GM12864 (cell line): ENCODE data around the gene TMEM134.

ENCODE experiments used
- DNase-seq: peaks from one replicate; pipeline ENCODE4 v3.0.0-alpha.2; 2011; ENCODE audit warnings: low read depth
- H3K4me3 ChIP-seq: 2 replicates; pipeline ENCODE4 v1.5.1; 2011; ENCODE audit warnings: mild to moderate bottlenecking, low read depth, low read length, control low read depth
- CTCF ChIP-seq: IDR thresholded peaks from 2 replicates; pipeline ENCODE4 v1.5.1; 2011; ENCODE audit warnings: low read depth, mild to moderate bottlenecking, moderate library complexity, low read length, control low read depth, inconsistent platforms; ENCODE audit errors: missing control alignments

TMEM134 gene

DNA sequence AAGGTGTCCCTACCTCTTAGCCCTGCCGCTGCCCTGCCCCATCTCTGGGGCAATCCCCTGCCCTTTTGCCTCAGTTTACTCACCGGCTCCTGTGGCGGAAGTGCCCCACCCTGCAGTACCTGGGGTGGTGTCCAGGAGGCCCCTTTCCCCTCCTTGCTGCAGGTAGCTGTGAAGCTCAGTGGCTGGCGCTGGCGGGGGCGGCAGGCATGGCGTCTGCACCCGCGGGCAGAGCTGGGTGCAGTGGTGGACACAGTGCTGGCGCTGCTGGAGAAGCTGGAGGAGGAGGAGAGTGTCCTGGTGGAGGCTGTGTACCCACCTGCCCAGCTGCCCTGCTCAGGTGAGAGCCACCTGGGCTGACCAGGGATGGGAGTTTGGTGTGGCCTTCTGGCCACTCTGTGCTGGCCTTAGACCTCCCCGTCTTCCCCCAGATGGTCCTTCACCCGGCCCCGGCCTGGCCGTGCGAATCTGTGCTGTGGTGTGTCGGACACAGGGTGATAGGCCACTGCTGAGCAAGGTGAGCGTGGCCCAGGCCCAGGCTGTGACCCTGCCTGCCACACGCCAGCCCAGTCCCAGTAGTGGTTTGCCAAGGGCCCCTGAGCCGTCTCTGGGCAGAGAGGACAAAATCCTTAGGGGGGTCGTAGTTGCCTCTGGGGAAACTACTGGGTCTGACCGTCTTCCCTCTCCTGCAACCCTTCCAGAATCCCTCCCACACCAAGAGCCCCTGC, 49.6 kb downstream of the TMEM134 start:
- DNase-seq = no peak
- no peak for TF ChIP-seq CTCF
- H3K4me3 ChIP-seq = no peak overlapping the region

- no peak for TF ChIP-seq CTCF
- no peak for DNase-seq
- H3K4me3 ChIP-seq = no peak overlapping the region
These were observed 50.4 kb downstream of the TMEM134 start for GRCh38 chr11:67418476-67419281.

- no peak overlapping the region for H3K4me3 ChIP-seq
- no peak for DNase-seq
- no peak for TF ChIP-seq CTCF
These were observed 51.6 kb downstream of the TMEM134 start for GRCh38 chr11:67417425-67417824.

- DNase-seq = no peak
- H3K4me3 ChIP-seq = no peak overlapping the region
- TF ChIP-seq CTCF = no peak
These were observed 52.4 kb downstream of the TMEM134 start for GRCh38 chr11:67416416-67417335.

DNA sequence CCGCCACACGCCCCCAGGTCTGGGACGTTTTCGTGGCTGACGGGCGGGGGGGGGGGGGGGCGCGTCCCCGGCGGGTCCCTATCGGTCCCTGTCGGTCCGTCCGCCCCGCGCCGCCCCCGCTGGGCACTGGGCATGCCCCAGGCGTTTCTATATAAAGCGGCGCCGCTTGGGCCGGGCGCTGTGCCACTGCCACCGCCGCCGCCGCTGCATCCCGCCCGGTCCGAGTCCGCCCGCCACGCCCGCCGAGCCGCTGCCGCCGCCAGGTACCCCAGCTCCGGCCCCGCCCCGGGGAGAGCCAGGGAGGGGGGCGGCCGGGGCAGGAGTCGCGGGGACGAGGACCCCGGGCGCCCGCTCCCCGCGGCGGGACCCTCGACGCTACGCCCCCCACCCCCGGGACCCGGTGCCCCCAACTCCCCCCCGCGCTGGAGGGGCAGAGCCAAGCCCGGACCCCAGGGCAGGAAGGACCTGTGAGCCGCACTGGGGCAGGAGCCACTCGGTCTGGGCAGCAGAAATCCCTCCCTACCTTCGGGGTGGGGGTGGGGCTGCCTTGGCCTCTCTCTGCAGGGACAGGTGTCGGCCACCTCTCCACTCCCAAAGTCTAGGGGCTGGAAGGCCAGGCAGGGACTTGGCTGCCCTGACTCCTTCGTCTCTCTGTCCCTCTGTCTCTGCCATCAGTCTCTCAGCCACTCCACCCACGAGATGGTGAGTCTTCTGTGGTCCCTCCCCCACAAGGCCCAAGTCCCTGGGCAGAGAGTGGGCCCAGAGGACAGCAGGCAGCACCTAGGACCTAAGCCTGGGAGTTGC, 53.3 kb downstream of the TMEM134 start, which contains the start of gene CARNS1:
CARNS1 (plus strand) TSS at position 178 of the 804 bp plus-strand sequence; CDS start at position 700, 522 bp downstream.
- no peak for DNase-seq
- no peak within 1 kb of the TSS for H3K4me3 ChIP-seq
- TF ChIP-seq CTCF = no peak

- DNase-seq = no peak
- no peak overlapping the region for H3K4me3 ChIP-seq
- TF ChIP-seq CTCF = no peak
These were observed 55.7 kb downstream of the TMEM134 start for GRCh38 chr11:67413266-67413849.
